Right forelimb (tissue), 1 donor: ENCODE measurements around the gene CD8B2.
"Not testable (repeated sequence)": the region's sequence is repeated elsewhere in the genome, so short reads cannot be mapped to it uniquely, and the experiment has no call there.

ENCODE experiments used
- DNase-seq: peaks from one replicate; pipeline ENCODE4 v3.0.0-alpha.2; 2018

The CD8B2 gene

GRCh38 chr2:106513391-106513790 is 26.2 kb downstream of the CD8B2 start:
- not testable (repeated sequence) for DNase-seq

- DNase-seq, result not testable (repeated sequence)
Observed at GRCh38 chr2:106514827-106515226, 27.7 kb downstream of the CD8B2 start.

DNA sequence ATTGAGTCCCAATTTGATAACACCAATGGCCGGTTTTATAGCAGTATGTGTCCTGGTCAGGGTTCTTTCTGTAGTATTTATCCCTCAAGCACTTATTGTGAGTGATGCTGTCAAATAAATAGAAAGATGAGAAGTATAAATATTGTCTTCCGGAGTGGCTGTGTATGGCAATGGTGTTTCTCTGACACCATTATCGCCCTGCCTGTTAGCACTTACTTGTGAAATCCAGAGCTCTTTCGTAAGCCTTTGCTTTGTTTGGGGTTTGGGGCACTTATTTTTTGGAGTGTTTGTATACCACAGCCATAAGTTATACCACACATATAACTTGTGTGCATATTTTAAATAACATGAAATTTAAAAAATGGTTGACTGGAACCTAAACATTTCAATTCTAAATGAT is 29.3 kb downstream of the CD8B2 start:
- no peak for DNase-seq

DNA sequence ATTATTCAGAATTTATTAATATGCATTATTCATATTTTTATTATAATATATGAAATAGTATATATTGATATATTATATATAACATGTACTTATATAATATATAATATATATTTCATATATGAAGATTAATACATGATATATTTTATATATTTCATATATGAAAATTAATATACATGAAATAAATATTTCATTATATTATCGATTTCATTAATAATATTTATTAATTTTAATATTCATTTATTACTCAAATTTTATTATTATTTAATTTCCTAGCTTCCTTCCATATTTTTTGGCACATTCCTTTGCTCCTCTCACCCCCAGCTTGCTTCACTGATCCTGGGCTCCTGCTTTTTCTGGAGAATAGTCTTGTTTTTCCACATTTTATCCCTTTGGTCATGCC is 29.7 kb downstream of the CD8B2 start:
- DNase-seq, result no peak

- DNase-seq, result no peak
Observed at GRCh38 chr2:106517329-106517728, 30.2 kb downstream of the CD8B2 start.

- no peak for DNase-seq
Observed at GRCh38 chr2:106519767-106520166, 32.6 kb downstream of the CD8B2 start.

- DNase-seq, result no peak
Observed at GRCh38 chr2:106521016-106521415, 33.9 kb downstream of the CD8B2 start.

- no peak for DNase-seq
Observed at GRCh38 chr2:106523976-106524665, 37.0 kb downstream of the CD8B2 start.

GRCh38 chr2:106530866-106531265 is 43.7 kb downstream of the CD8B2 start:
- DNase-seq, result no peak

- no peak for DNase-seq
Observed at GRCh38 chr2:106531676-106532214, 44.6 kb downstream of the CD8B2 start.

DNA sequence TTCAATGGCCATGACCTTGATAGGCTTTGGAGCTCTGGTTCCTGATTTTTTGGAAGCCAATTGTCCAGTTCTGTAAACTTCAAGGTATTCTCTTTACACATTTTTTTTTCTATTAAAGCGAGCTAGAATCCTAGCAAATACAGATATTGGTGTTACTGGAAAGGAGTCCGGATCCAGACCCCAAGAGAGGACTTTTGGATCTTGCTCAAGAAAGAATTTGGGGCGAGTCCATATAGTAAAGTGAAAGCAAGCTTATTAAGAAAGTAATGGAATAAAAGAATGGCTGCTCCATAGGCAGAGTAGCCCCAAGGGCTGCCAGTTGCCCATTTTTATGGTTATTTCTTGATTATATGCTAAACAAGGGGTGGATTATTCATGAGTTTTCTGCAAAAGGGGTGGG is 45.1 kb downstream of the CD8B2 start:
- DNase-seq, result no peak

GRCh38 chr2:106534471-106534870 is 47.3 kb downstream of the CD8B2 start:
- no peak for DNase-seq

DNA sequence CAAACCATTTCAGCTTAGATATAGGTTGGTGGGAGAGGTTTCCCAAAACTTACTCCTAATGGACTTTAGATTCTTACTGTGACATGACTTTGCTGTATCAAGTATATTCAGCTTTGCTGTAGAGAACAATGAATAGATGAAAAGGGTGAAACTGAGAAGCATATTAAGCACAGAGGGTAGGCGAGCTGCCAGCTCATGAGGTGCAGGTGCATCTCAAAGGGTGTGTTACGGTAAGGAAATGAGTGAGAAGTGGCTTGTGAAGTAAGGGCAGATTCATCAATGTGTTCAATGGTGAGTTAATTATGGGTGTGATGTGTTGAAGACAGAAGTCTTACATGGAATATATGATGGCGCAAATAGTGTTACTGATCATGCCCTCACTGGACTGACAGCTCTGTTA is 49.3 kb downstream of the CD8B2 start:
- DNase-seq, result no peak

DNA sequence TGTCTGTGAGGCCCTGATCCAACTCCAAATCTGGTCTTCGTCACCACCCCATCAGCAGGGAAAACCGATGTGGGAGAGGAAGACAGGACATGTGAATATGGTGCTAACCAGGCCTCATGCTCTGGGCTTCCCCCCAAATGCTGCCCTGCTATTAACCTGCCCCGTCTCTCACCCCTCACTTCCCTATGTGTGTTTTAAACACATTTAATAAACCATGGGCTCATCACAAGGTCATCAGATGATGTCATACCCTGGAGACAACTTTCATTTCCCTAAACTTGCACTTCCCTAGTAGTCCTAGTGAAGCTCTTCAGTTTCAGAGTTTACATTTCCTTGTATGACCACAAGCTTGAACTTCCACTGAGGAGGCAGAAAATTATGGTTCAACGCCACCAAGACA is 49.9 kb downstream of the CD8B2 start:
- no peak for DNase-seq

DNA sequence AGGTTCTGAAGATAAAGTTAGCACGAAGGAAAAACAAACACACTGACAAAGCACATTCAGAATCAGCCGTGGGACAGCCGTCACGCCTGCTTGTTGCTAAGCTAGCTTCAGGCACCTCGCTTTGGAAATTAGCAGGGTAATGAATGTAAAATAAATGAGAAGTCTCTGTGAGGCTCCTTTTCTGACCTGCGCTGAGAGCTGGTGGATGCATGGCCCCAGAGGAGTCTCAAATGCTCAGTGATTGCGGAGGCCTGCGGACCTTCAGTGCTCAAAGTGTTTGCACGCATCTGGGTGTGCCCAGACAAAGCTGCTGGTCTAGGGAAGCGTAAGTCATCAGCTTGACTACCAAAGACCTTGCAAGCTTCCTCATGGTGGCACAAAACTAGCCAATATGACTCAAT is 50.6 kb downstream of the CD8B2 start:
- DNase-seq, result no peak

- no peak for DNase-seq
Observed at GRCh38 chr2:106540886-106541285, 53.7 kb downstream of the CD8B2 start.

DNA sequence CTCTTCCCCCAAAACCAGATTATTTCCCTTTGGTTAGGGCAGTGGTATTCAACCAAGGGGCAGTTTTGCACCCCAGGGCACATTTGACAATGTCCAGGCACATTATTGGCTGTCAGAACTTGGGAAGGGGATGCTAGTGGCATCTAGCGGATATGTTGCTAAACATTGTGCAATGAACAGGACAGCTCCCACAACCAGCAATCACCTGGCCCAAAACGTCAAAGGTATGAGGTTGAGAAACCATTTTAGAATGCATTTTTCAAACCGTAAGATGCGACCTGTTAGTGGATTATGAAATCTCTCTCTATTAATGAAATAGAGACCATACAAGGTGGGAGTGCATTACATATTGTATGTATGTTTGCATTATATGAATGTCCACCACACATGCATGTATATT is 54.2 kb downstream of the CD8B2 start:
- no peak for DNase-seq

DNA sequence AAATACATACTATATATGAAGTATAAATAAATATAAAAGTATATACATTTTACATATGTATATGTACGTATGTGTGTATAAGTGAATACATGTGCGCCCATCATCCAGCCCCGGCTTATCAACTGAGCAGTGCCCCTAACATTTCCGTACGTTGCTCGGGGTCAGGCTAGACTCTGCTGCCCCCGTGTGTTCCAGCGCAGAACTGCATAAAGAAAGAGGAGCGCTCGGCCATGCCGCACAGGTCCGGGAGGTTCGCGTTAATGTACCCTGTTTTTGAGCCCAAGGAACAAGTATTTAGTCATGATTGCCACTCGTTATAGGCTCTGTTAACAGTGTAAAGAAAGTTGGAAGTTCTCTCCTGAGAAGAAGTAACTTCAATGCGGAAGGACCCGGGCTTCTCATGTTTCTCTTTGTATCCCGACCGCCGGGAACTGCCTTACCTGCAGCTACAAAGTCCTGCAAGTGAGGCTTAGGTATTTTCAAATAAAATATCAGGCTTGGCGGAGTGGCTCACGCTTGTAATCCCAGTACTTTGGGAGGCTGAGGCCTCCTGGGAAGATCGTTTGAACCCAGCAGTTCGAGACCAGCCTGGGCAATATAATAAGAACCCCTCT is 55.7 kb downstream of the CD8B2 start:
- DNase-seq, result peak; percentile 82

- no peak for DNase-seq
Observed at GRCh38 chr2:106545007-106545406, 57.8 kb downstream of the CD8B2 start.

DNA sequence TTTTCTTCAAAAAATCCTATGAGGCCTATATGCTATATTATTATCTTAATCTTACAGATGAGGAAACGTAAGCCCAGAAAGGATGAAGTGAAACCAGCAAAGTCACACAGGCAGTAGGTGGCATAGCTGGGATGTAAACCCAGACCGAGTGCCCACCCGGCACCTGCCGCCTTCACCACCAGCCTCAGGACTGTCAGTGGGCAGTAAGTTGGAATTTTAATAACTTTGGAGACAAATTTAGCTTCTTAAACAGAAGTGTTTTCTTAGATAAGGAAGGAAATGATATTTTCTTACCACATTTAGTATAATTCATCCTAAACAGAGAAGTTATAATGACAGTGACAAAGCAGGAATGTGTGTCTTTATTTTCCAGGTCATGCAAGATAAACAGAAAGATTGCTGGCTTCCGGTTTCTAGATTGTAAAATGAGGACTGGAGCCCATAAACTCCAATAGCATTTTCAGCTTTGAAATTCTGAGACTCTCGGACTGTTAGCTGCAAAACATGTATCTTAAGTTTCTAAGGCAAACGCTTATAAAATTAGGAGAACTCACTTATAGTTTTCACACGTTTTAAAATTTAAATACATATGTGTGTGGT is 59.3 kb downstream of the CD8B2 start:
- no peak for DNase-seq

DNA sequence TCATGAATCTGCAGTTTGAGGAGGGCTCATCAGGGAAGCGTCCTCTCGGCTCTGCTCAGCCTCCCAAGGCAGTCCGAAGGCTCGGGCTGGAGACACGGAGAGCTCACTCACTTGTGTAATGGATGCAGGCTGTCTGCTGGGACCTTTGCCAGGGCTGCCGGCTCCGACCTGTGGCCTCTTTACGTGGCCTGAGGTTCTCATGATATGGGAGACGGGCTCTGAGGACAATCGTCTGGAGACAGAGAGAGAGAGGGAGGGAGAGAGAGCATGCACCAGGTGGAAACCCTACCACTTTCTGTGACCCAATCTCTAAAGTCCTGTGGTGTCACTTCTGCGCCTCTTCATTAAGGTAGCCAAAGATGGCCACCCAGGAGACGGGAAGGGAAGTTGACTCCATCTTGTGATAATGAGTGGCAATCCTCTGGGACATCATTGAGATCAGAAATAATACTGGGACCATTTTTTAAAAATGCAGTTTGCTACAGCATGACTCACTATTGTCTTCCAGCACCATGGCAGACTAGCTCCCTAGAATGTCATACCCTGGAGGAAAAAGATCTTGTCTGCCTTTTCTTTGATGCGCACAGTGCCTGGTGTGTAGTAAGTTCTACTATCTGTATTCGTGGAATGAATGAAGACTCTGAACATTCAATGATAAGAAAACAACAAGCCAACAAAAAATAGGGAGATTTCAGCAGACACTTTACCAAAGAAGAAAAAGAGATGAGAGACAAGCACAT is 60.2 kb downstream of the CD8B2 start:
- DNase-seq, result no peak

DNA sequence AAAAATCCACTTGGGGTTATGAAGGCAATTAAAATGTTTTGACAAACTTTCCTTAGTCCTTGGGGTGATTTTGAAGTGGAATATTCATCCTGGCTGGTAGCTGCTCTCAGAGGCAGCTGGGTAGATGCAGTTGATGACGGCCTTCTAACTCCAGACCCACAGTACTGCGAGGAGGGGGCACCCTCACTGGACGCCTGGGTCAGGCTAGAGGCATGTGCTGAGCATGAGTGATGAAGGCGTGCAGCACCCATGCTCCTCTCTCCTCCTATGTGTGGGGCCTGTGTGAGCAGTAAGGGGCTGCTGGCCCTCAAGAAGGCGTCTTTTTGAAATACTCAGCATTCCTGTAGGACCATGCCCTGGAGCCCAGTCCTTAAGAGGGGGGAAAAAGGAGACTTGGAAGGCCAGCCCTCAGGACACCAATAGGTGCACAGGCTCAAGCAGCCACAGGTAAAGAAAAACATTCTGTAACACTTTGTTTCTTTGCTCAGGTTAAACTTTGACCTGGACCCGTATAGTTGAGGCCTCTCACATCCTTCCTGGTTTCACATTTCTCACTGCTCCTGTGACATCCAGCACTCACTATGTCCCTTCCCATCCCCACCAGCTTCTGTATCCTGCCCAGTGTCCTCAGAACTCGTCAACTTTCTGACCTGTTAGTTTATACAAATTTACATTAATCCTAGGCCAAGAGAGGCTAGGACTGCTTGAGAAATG is 64.4 kb downstream of the CD8B2 start:
- no peak for DNase-seq

GRCh38 chr2:106552921-106553320 is 65.8 kb downstream of the CD8B2 start:
- no peak for DNase-seq
